HepG2 (cell line): ENCODE data around the gene ZAR1. TPM values are rescaled to one million over a fixed set of nuclear protein-coding genes. Genes with fewer than 3 reads are reported as not detected.

Experiments
- ATAC-seq: fragments of 200-7000 bp; cut with Tn5 transposase; 3 replicates; pipeline ENCODE4 v1.9.1; 2020; ENCODE audit warnings: mild to moderate bottlenecking, moderate library complexity
- BruUV-seq: library from RNA; stranded (reverse); fragments of 400-500 nt; replicated peaks from 2 replicates; lab custom pipeline; 2021; lab: Mats Ljungman, UMichigan
- CTCF ChIA-PET: fragments of 300-600 bp; formaldehyde crosslinking; extraction: SDS; loops from one replicate; lab custom pipeline; 2021; ENCODE audit warnings: low total read pairs, inconsistent platforms, low intra/inter-chr PET ratio; lab: Yijun Ruan, JAX
- POLR2A ChIA-PET: fragments of 350-600 bp; sonication (Branson Sonifier 250); formaldehyde crosslinking; loops from one replicate; lab custom pipeline; 2020; ENCODE audit warnings: antibody characterized with exemption, inconsistent platforms; lab: Yijun Ruan, JAX
- DNase-seq: peaks from one replicate; pipeline ENCODE4 v3.0.0-alpha.2; 2015; ENCODE audit warnings: low spot score
- FAIRE-seq: peaks from 3 replicates; lab custom pipeline; 2011; peaks lifted over from hg19 to GRCh38; lab: Jason Lieb, UNC
- H2AFZ ChIP-seq: one replicate; pipeline ENCODE4 v1.6.1; 2011; ENCODE audit warnings: low read length, inconsistent platforms
- H3K27ac ChIP-seq: fragments of 300-600 bp; 3 replicates; pipeline ENCODE4 v1.8.0; 2011; ENCODE audit warnings: mixed run types, mild to moderate bottlenecking, mixed read lengths, low read length, inconsistent platforms; ENCODE audit not compliant: insufficient read depth; ENCODE audit errors: extremely low read length
- H3K27me3 ChIP-seq, 2 experiments: fragments of 200-600 bp in 1 of 2; 2 replicates in 1 of 2; 3 replicates in 1 of 2; pipeline versions ENCODE4 v1.6.0 to v1.8.0; 2011; ENCODE audit warnings: low read length in 2 of 2, mild to moderate bottlenecking in 2 of 2, moderate library complexity in 2 of 2, inconsistent platforms in 1 of 2; ENCODE audit not compliant: insufficient read depth in 2 of 2, control insufficient read depth in 1 of 2
- H3K36me3 ChIP-seq, 2 experiments: fragments of 200-600 bp in 1 of 2; replicated peaks in 1 of 2; 2 replicates in 1 of 2; 3 replicates in 1 of 2; pipeline versions ENCODE4 v1.5.1 to v1.8.0; 2011; ENCODE audit warnings: low read length in 2 of 2, inconsistent platforms in 1 of 2; ENCODE audit not compliant: insufficient read depth in 2 of 2, control insufficient read depth in 1 of 2
- H3K4me1 ChIP-seq: 2 replicates; pipeline ENCODE4 v1.5.1; 2012; ENCODE audit warnings: low read length, inconsistent platforms; ENCODE audit not compliant: insufficient read depth
- H3K4me2 ChIP-seq: 2 replicates; pipeline ENCODE4 v1.6.0; 2011; ENCODE audit warnings: low read depth, low read length, inconsistent platforms
- H3K4me3 ChIP-seq, 3 experiments: fragments of 200-600 bp in 1 of 3; sonication (generic), shearing (Covaris generic) in 1 of 3; replicated peaks in 1 of 3; 2 replicates each; pipeline ENCODE4 v1.5.1; 2011 to 2016; ENCODE audit warnings: low read length in 3 of 3, inconsistent platforms in 2 of 3, low read depth in 2 of 3, mild to moderate bottlenecking in 2 of 3, control low read depth in 1 of 3, mixed read lengths in 1 of 3; ENCODE audit not compliant: insufficient read depth in 1 of 3
- H3K79me2 ChIP-seq: one replicate; pipeline ENCODE4 v1.6.1; 2011; ENCODE audit warnings: low read length, inconsistent platforms; ENCODE audit not compliant: insufficient read depth
- H3K9ac ChIP-seq: 2 replicates; pipeline ENCODE4 v1.6.0; 2011; ENCODE audit warnings: mild to moderate bottlenecking, low read depth, low read length, inconsistent platforms; ENCODE audit not compliant: insufficient read depth
- H3K9me3 ChIP-seq: 2 replicates; pipeline ENCODE4 v1.5.1; 2012; ENCODE audit warnings: mild to moderate bottlenecking, low read length
- H4K20me1 ChIP-seq: 2 replicates; pipeline ENCODE4 v1.6.0; 2011; ENCODE audit warnings: inconsistent platforms, mild to moderate bottlenecking, low read length, moderate library complexity; ENCODE audit not compliant: insufficient read depth
- BCLAF1 ChIP-seq: fragments of 450-650 bp; IDR thresholded peaks from 2 replicates; pipeline ENCODE4 v1.6.1; 2017; ENCODE audit warnings: mild to moderate bottlenecking
- CENPT ChIP-seq: sonication (generic); formaldehyde crosslinking; IDR thresholded peaks from 2 replicates; pipeline ENCODE4 v1.8.0; 2022; ENCODE audit warnings: low read depth, mild to moderate bottlenecking, moderate library complexity, missing genetic modification reagents
- FOXA1 ChIP-seq, 2 experiments: fragments of 450-650 bp in 1 of 2; sonication (generic) in 1 of 2; formaldehyde crosslinking in 1 of 2; IDR thresholded peaks; 2 replicates each; pipeline versions ENCODE4 v1.4.0 to v1.6.1; 2016 to 2020; ENCODE audit warnings: missing genetic modification reagents in 1 of 2
- HMGXB4 ChIP-seq, 2 experiments: sonication (generic) in 1 of 2; formaldehyde crosslinking in 1 of 2; IDR thresholded peaks; 2 replicates each; pipeline versions ENCODE4 v1.4.0 to v1.6.1; 2018 to 2020; ENCODE audit warnings: missing genetic modification reagents in 2 of 2, borderline replicate concordance in 1 of 2, low read depth in 1 of 2, mild to moderate bottlenecking in 1 of 2, missing biosample characterization in 1 of 2
- HNF1B ChIP-seq: sonication (generic); formaldehyde crosslinking; IDR thresholded peaks from 2 replicates; pipeline ENCODE4 v1.5.1; 2020; ENCODE audit warnings: mild to moderate bottlenecking, moderate library complexity, missing genetic modification reagents
- MAX ChIP-seq: IDR thresholded peaks from 2 replicates; pipeline ENCODE4 v1.6.1; 2012; ENCODE audit warnings: inconsistent platforms
- ZFP36 ChIP-seq: fragments of 150-350 bp; IDR thresholded peaks from 2 replicates; pipeline ENCODE4 v1.6.1; 2018; ENCODE audit warnings: borderline replicate concordance, low read length, low read depth; ENCODE audit not compliant: partially characterized antibody
- ZKSCAN8 ChIP-seq: IDR thresholded peaks from 2 replicates; pipeline ENCODE4 v1.6.1; 2016; ENCODE audit warnings: borderline replicate concordance, missing genetic modification reagents, missing compliant biosample characterization
- ZMAT5 ChIP-seq: sonication (generic); formaldehyde crosslinking; IDR thresholded peaks from 2 replicates; pipeline ENCODE4 v1.5.0; 2020; ENCODE audit warnings: mild to moderate bottlenecking, low read depth, missing genetic modification reagents, borderline replicate concordance
- ZNF263 ChIP-seq: sonication (generic); formaldehyde crosslinking; IDR thresholded peaks from 2 replicates; pipeline ENCODE4 v1.4.0; 2020; ENCODE audit warnings: missing genetic modification reagents
- ZNF274 ChIP-seq: sonication (generic); formaldehyde crosslinking; IDR thresholded peaks from 2 replicates; pipeline ENCODE4 v1.5.1; 2020; ENCODE audit warnings: mild to moderate bottlenecking, missing genetic modification reagents
- ZNF431 ChIP-seq: sonication (generic); formaldehyde crosslinking; IDR thresholded peaks from 2 replicates; pipeline ENCODE4 v1.9.0; 2022; ENCODE audit warnings: missing genetic modification reagents, low read depth, mild to moderate bottlenecking, borderline replicate concordance
- ZNF547 ChIP-seq: sonication (generic); formaldehyde crosslinking; IDR thresholded peaks from 2 replicates; pipeline ENCODE4 v1.5.1; 2020; ENCODE audit warnings: mild to moderate bottlenecking, missing genetic modification reagents
- ZNF652 ChIP-seq: IDR thresholded peaks from 2 replicates; pipeline ENCODE4 v1.6.1; 2016; ENCODE audit warnings: low read depth, borderline replicate concordance
- WGBS: methylation state at CpG from one replicate; pipeline ENCODE4 v1.1.6; 2017; ENCODE audit warnings: low lambda C conversion rate; 5-methylcytosine and 5-hydroxymethylcytosine counted together
- in situ Hi-C: cut with HindIII; loops from 2 replicates; pipeline ENCODE4 v1.10.0; 2017; ENCODE audit warnings: low pct_unique_long_range_greater_than_20kb; ENCODE audit not compliant: extremely low pct_ligation_motif_present
- intact Hi-C: fragments of 100-400 bp; cut with micrococcal nuclease; formaldehyde crosslinking; loops from one replicate; pipeline ENCODE4 v1.10.0; 2022; ENCODE audit not compliant: unreplicated experiment
- polyA plus RNA-seq, 8 experiments: library from polyadenylated mRNA; depleted of rRNA in 3 of 8; stranded (reverse) in 7 of 8; unstranded in 1 of 8; fragments of >200 nt; fragmentation: Illumina TruSeq in 4 of 8; extraction: Trizol in 4 of 8; gene quantifications; 2 replicates each; pipeline versions ENCODE4 v1.2.1 to v1.2.3, GENCODE V29; 2011 to 2016; ENCODE audit warnings: low read depth in 4 of 8, missing spikeins in 1 of 8, mixed read lengths in 1 of 8; ENCODE audit not compliant: insufficient read depth in 1 of 8
- total RNA-seq, 5 experiments: library from RNA; depleted of rRNA; stranded (reverse); fragments of >200 nt; fragmentation: Illumina TruSeq; extraction: Trizol; gene quantifications; 2 replicates each; pipeline ENCODE4 v1.2.3, GENCODE V29; 2016; ENCODE audit warnings: low read depth in 1 of 5

The ZAR1 gene
- total and polyA plus RNA-seq, 2 of the 13 experiments (the other 11 are each of a cell fraction or from before 2014, with no cell fraction given): not detected

- TF ChIP-seq HMGXB4 (CRISPR knock-in tag; IDR thresholded peaks at IDR 0.05; ENCODE audit: borderline replicate concordance in 1 of 2, low read depth in 1 of 2): no peak
- TF ChIP-seq ZNF431: no peak
- no peak for TF ChIP-seq ZNF274 (CRISPR knock-in tag)
- TF ChIP-seq ZNF547: no peak
- no peak for TF ChIP-seq ZFP36
- TF ChIP-seq ZKSCAN8 (CRISPR knock-in tag): no peak
- TF ChIP-seq, all 625 proteins: peak for 0
These were observed 8.5 kb upstream of the ZAR1 start (continued) for GRCh38 chr4:48481581-48481980.

- no peaks in the 10 kb centered on the region for H3K79me2 ChIP-seq
- ATAC-seq (peak; percentile 79), FAIRE-seq (no peak), DNase-seq (no peak)
- H2AFZ ChIP-seq: no peak within 1 kb of the TSS
- no peaks in the 10 kb centered on the region for H3K9me3 ChIP-seq
- peak within 1 kb of the TSS; percentile 19 to 52 (median 26); a peak in 3 of 6 replicates for H3K4me3 ChIP-seq
- H3K9ac ChIP-seq: no peak within 1 kb of the TSS
- peaks cover 0 to 31% of the 10 kb centered on the region in 2 experiments; a peak in 3 of 5 replicates for H3K27me3 ChIP-seq
- no peaks in the 10 kb centered on the region for H4K20me1 ChIP-seq
- WGBS: 61% methylated on average over 10 of the region's 85 CpGs
- ChIA-PET CTCF (no interaction called here), POLR2A (no interaction called here)
- no TSS peak for BruUV-seq
- intact Hi-C loops: no loop called here
- in situ Hi-C loops: no loop called here
- H3K4me1 ChIP-seq: no peaks in the 10 kb centered on the region
- H3K36me3 ChIP-seq: no peaks in the 10 kb centered on the region
- H3K27ac ChIP-seq: no peak within 1 kb of the TSS
- peak within 1 kb of the TSS; percentile 55 for H3K4me2 ChIP-seq
- TF ChIP-seq CENPT (CRISPR knock-in tag) (no peak), ZMAT5 (no peak), BCLAF1 (no peak), MAX (0 out of 2 replicates have a peak, but pooled peaks have one; percentile 19), HNF1B (CRISPR knock-in tag) (no peak), ZNF652 (CRISPR knock-in tag) (no peak), ZNF263 (CRISPR knock-in tag) (no peak), FOXA1 (IDR thresholded peaks at IDR 0.05) (no peak), FOXA1 (CRISPR knock-in tag; IDR thresholded peaks at IDR 0.05) (no peak)
These were observed 6.9 kb upstream of the ZAR1 start, which contains the start of gene SLC10A4 for GRCh38 chr4:48483006-48483776. TSS of gene SLC10A4 (plus strand) at chr4:48483343. CDS start at chr4:48483562, 219 bp downstream.
